Measurements from ENCODE around the gene CLDN10.

Gene CLDN10

GRCh38 chr13:95588134-95588533, 35.6 kb downstream of the CLDN10 start:
- H2BK120ac ChIP-seq (ENCODE audit: insufficient read depth, low read length, poor library complexity) = no peak overlapping the region
- WGBS (ENCODE audit: extremely low coverage, insufficient coverage, insufficient read length) = no CpG with 5 or more reads among the region's 3 CpGs
- H3K18ac ChIP-seq (ENCODE audit: low read length) = no peak overlapping the region
- H2BK5ac ChIP-seq (ENCODE audit: low read depth, low read length, poor library complexity) = no peak overlapping the region
- no peak overlapping the region for H3K23ac ChIP-seq (ENCODE audit: low read length)
- no peak overlapping the region for H2BK12ac ChIP-seq (ENCODE audit: low read length)
- H4K91ac ChIP-seq (ENCODE audit: low read depth, low read length) = no peak overlapping the region
- peaks cover 2 to 3% of the 10 kb centered on the region in 2 experiments for H3K4me1 ChIP-seq (ENCODE audit: control insufficient read depth in 1 of 2, insufficient read depth in 2 of 2, low read length in 2 of 2)
- H2AK5ac ChIP-seq (ENCODE audit: low read length) = no peak overlapping the region
- H3K14ac ChIP-seq (ENCODE audit: low read length) = no peak overlapping the region
- no peak for DNase-seq
- H4K8ac ChIP-seq (ENCODE audit: low read depth, low read length) = no peak overlapping the region
- no peak overlapping the region for H3K9ac ChIP-seq (ENCODE audit: low read length)
- no peak overlapping the region for H3K4ac ChIP-seq (ENCODE audit: low read depth, low read length)
- H3K27ac ChIP-seq (ENCODE audit: low read depth, low read length) = no peak overlapping the region
- no peaks in the 10 kb centered on the region for H3K27me3 ChIP-seq (ENCODE audit: insufficient read depth, low read length)
- H3K79me1 ChIP-seq (ENCODE audit: low read length) = no peaks in the 10 kb centered on the region
- H4K12ac ChIP-seq (ENCODE audit: low read depth, low read length) = no peak overlapping the region
- H3K9me3 ChIP-seq (ENCODE audit: insufficient read depth, low read depth, low read length) = no peaks in the 10 kb centered on the region
- no peaks in the 10 kb centered on the region for H3K79me2 ChIP-seq (ENCODE audit: control insufficient read depth, insufficient read depth, low read length, poor library complexity)
- H3K36me3 ChIP-seq (ENCODE audit: control insufficient read depth in 1 of 2, insufficient read depth in 2 of 2, low read length in 2 of 2) = peaks cover 15 to 25% of the 10 kb centered on the region in 2 experiments
- no peak overlapping the region for H3K4me3 ChIP-seq (ENCODE audit: low read depth, low read length)
- no peak overlapping the region for H2AFZ ChIP-seq (ENCODE audit: insufficient read depth, low read length, poor library complexity)
- H3K4me2 ChIP-seq (ENCODE audit: low read length) = no peak overlapping the region

GRCh38 chr13:95588721-95589120, 36.2 kb downstream of the CLDN10 start:
- Histone ChIP-seq H2BK12ac (ENCODE audit: low read length) (no peak overlapping the region), H3K4me1 (ENCODE audit: control insufficient read depth in 1 of 2, insufficient read depth in 2 of 2, low read length in 2 of 2) (peaks cover 2 to 3% of the 10 kb centered on the region in 2 experiments), H3K4me2 (ENCODE audit: low read length) (no peak overlapping the region), H3K9me3 (ENCODE audit: insufficient read depth, low read depth, low read length) (no peaks in the 10 kb centered on the region), H4K8ac (ENCODE audit: low read depth, low read length) (no peak overlapping the region), H4K91ac (ENCODE audit: low read depth, low read length) (no peak overlapping the region), H4K12ac (ENCODE audit: low read depth, low read length) (no peak overlapping the region), H3K79me1 (ENCODE audit: low read length) (no peaks in the 10 kb centered on the region), H2AFZ (ENCODE audit: insufficient read depth, low read length, poor library complexity) (no peak overlapping the region), H3K27me3 (ENCODE audit: insufficient read depth, low read length) (no peaks in the 10 kb centered on the region), H3K27ac (ENCODE audit: low read depth, low read length) (no peak overlapping the region), H2BK5ac (ENCODE audit: low read depth, low read length, poor library complexity) (no peak overlapping the region), H3K23ac (ENCODE audit: low read length) (no peak overlapping the region), H2AK5ac (ENCODE audit: low read length) (no peak overlapping the region), H3K79me2 (ENCODE audit: control insufficient read depth, insufficient read depth, low read length, poor library complexity) (no peaks in the 10 kb centered on the region), H2BK120ac (ENCODE audit: insufficient read depth, low read length, poor library complexity) (no peak overlapping the region), H3K14ac (ENCODE audit: low read length) (no peak overlapping the region), H3K4ac (ENCODE audit: low read depth, low read length) (no peak overlapping the region), H3K36me3 (ENCODE audit: control insufficient read depth in 1 of 2, insufficient read depth in 2 of 2, low read length in 2 of 2) (peaks cover 15 to 25% of the 10 kb centered on the region in 2 experiments), H3K4me3 (ENCODE audit: low read depth, low read length) (no peak overlapping the region), H3K9ac (ENCODE audit: low read length) (no peak overlapping the region), H3K18ac (ENCODE audit: low read length) (no peak overlapping the region)
- WGBS (ENCODE audit: extremely low coverage, insufficient coverage, insufficient read length) = no CpG with 5 or more reads among the region's 2 CpGs
- no peak for DNase-seq

DNA sequence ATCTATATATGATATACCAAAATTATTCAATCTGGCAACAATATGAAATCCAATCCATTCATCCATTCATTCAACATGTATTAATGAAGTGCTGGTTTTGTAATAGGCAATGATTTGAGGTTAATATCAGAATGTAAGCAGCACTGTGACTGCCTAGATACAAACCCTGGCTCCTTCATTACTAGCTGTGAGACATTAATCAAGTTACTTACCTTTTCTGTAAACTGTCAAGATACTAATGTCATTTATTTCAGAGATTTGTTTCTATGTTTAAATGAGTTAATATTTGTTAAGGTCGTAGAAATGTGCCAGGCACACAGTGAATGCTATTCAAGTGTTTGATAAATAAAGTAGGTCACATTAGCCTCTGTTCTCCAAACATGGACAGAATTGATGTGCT, 40.9 kb downstream of the CLDN10 start:
- Histone ChIP-seq H2AFZ (ENCODE audit: insufficient read depth, low read length, poor library complexity) (no peak overlapping the region), H2BK12ac (ENCODE audit: low read length) (no peak overlapping the region), H3K79me2 (ENCODE audit: control insufficient read depth, insufficient read depth, low read length, poor library complexity) (no peaks in the 10 kb centered on the region), H3K18ac (ENCODE audit: low read length) (no peak overlapping the region), H3K79me1 (ENCODE audit: low read length) (no peaks in the 10 kb centered on the region), H3K9ac (ENCODE audit: low read length) (no peak overlapping the region), H3K4me3 (ENCODE audit: low read depth, low read length) (no peak overlapping the region), H2BK120ac (ENCODE audit: insufficient read depth, low read length, poor library complexity) (no peak overlapping the region), H2AK5ac (ENCODE audit: low read length) (no peak overlapping the region), H3K4me2 (ENCODE audit: low read length) (no peak overlapping the region), H3K4ac (ENCODE audit: low read depth, low read length) (no peak overlapping the region), H3K9me3 (ENCODE audit: insufficient read depth, low read depth, low read length) (no peaks in the 10 kb centered on the region), H3K23ac (ENCODE audit: low read length) (no peak overlapping the region), H3K27me3 (ENCODE audit: insufficient read depth, low read length) (no peaks in the 10 kb centered on the region), H3K36me3 (ENCODE audit: control insufficient read depth in 1 of 2, insufficient read depth in 2 of 2, low read length in 2 of 2) (peaks cover 10 to 13% of the 10 kb centered on the region in 2 experiments), H3K14ac (ENCODE audit: low read length) (no peak overlapping the region), H3K4me1 (ENCODE audit: control insufficient read depth in 1 of 2, insufficient read depth in 2 of 2, low read length in 2 of 2) (no peaks in the 10 kb centered on the region), H4K12ac (ENCODE audit: low read depth, low read length) (no peak overlapping the region), H3K27ac (ENCODE audit: low read depth, low read length) (no peak overlapping the region), H2BK5ac (ENCODE audit: low read depth, low read length, poor library complexity) (no peak overlapping the region), H4K91ac (ENCODE audit: low read depth, low read length) (no peak overlapping the region), H4K8ac (ENCODE audit: low read depth, low read length) (no peak overlapping the region)
- no peak for DNase-seq
- WGBS (ENCODE audit: extremely low coverage, insufficient coverage, insufficient read length) = no CpG with 5 or more reads among the region's 1 CpG

DNA sequence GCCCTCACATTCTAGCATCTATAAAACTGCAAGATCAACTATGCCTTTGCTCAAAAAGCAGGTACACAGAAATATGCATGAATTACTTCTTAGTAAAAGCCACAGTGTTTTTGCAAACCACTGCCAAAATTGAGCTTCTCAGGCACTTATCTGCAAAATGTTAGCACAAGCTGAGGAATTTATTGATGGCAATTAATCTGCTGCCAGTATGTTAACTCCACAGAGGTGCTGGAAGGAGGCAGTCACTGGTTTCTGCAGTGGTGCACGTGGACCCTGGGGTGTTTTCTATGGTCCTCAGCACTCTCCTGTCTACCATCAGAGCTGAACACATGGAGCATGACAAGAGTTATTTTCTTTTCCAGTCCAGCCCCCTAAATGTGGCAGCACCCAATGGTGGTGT, 44.2 kb downstream of the CLDN10 start:
- no CpG with 5 or more reads among the region's 1 CpG for WGBS (ENCODE audit: extremely low coverage, insufficient coverage, insufficient read length)
- H3K9ac ChIP-seq (ENCODE audit: low read length) = no peak overlapping the region
- no peak for DNase-seq
- no peak overlapping the region for H4K12ac ChIP-seq (ENCODE audit: low read depth, low read length)
- no peak overlapping the region for H2BK120ac ChIP-seq (ENCODE audit: insufficient read depth, low read length, poor library complexity)
- no peaks in the 10 kb centered on the region for H3K27me3 ChIP-seq (ENCODE audit: insufficient read depth, low read length)
- no peak overlapping the region for H2AK5ac ChIP-seq (ENCODE audit: low read length)
- no peaks in the 10 kb centered on the region for H3K79me1 ChIP-seq (ENCODE audit: low read length)
- no peak overlapping the region for H3K4ac ChIP-seq (ENCODE audit: low read depth, low read length)
- H3K4me2 ChIP-seq (ENCODE audit: low read length) = no peak overlapping the region
- no peak overlapping the region for H2AFZ ChIP-seq (ENCODE audit: insufficient read depth, low read length, poor library complexity)
- no peak overlapping the region for H3K4me3 ChIP-seq (ENCODE audit: low read depth, low read length)
- H3K23ac ChIP-seq (ENCODE audit: low read length) = no peak overlapping the region
- no peak overlapping the region for H2BK5ac ChIP-seq (ENCODE audit: low read depth, low read length, poor library complexity)
- no peak overlapping the region for H4K8ac ChIP-seq (ENCODE audit: low read depth, low read length)
- H4K91ac ChIP-seq (ENCODE audit: low read depth, low read length) = no peak overlapping the region
- H3K9me3 ChIP-seq (ENCODE audit: insufficient read depth, low read depth, low read length) = no peaks in the 10 kb centered on the region
- H3K14ac ChIP-seq (ENCODE audit: low read length) = no peak overlapping the region
- no peak overlapping the region for H3K18ac ChIP-seq (ENCODE audit: low read length)
- H3K79me2 ChIP-seq (ENCODE audit: control insufficient read depth, insufficient read depth, low read length, poor library complexity) = no peaks in the 10 kb centered on the region
- no peak overlapping the region for H3K27ac ChIP-seq (ENCODE audit: low read depth, low read length)
- no peaks in the 10 kb centered on the region for H3K4me1 ChIP-seq (ENCODE audit: control insufficient read depth in 1 of 2, insufficient read depth in 2 of 2, low read length in 2 of 2)
- H3K36me3 ChIP-seq (ENCODE audit: control insufficient read depth in 1 of 2, insufficient read depth in 2 of 2, low read length in 2 of 2) = peaks cover 11 to 13% of the 10 kb centered on the region in 2 experiments
- H2BK12ac ChIP-seq (ENCODE audit: low read length) = no peak overlapping the region

Measured in trophoblast cell (in vitro differentiated cells and primary cell).